ENCODE results near the gene ITLN2. TPM values are rescaled to one million over a fixed set of nuclear protein-coding genes. Genes with fewer than 3 reads are reported as not detected.

Gene ITLN2
- total and polyA plus RNA-seq, 10 of the 15 experiments (the other 5 are each of a cell fraction or from before 2014, with no cell fraction given): not detected

- no peak for TF ChIP-seq BCLAF1 (IDR thresholded peaks at IDR 0.05)
- no peak for TF ChIP-seq BCL3 (IDR thresholded peaks at IDR 0.05; ENCODE audit: borderline replicate concordance, insufficient read depth, low read depth, low read length, poor library complexity, severe bottlenecking)
- TF ChIP-seq ZBTB4 (CRISPR knock-in tag; IDR thresholded peaks at IDR 0.05): no peak
Measured at GRCh38 chr1:160975026-160975425, 20.4 kb upstream of the ITLN2 start (continued).
